IMR-90 (cell line): ENCODE data around the gene HTR1D. TPM values are rescaled to one million over a fixed set of nuclear protein-coding genes. Genes with fewer than 3 reads are reported as not detected.

Source experiments
- ATAC-seq: fragments of 200-7000 bp; cut with Tn5 transposase; 2 replicates; pipeline ENCODE4 v1.9.1; 2020; ENCODE audit warnings: low read depth, mild to moderate bottlenecking, moderate library complexity
- BruUV-seq: library from RNA; stranded (reverse); fragments of 400-500 nt; replicated peaks from 2 replicates; lab custom pipeline; 2021; lab: Mats Ljungman, UMichigan
- CTCF ChIA-PET: fragments of 300-600 bp; formaldehyde crosslinking; extraction: SDS; loops from one replicate; lab custom pipeline; 2021; ENCODE audit warnings: antibody characterized with exemption; lab: Yijun Ruan, JAX
- POLR2A ChIA-PET: fragments of 300-600 bp; sonication (Branson Sonifier 250); formaldehyde crosslinking; loops from one replicate; lab custom pipeline; 2022; ENCODE audit warnings: antibody characterized with exemption; ENCODE audit not compliant: unreplicated experiment; lab: Charles Lee
- DNase-seq: peaks from one replicate; pipeline ENCODE4 v3.0.0; 2013
- H2AFZ ChIP-seq: replicated peaks from 2 replicates; pipeline ENCODE3; 2013; ENCODE audit warnings: low read length, mild to moderate bottlenecking; ENCODE audit not compliant: poor library complexity
- H2AK5ac ChIP-seq: 2 replicates; pipeline ENCODE4 v1.6.1; 2013; ENCODE audit warnings: low read depth, low read length, inconsistent platforms
- H2AK9ac ChIP-seq: replicated peaks from 2 replicates; pipeline ENCODE3; 2013; ENCODE audit warnings: mild to moderate bottlenecking, low read depth, low read length, moderate library complexity; ENCODE audit not compliant: poor library complexity
- H2BK120ac ChIP-seq: 2 replicates; pipeline ENCODE4 v1.6.1; 2013; ENCODE audit warnings: low read depth, low read length, inconsistent platforms
- H2BK15ac ChIP-seq: 3 replicates; pipeline ENCODE4 v1.6.1; 2013; ENCODE audit warnings: low read depth, low read length, inconsistent platforms
- H2BK20ac ChIP-seq: 2 replicates; pipeline ENCODE4 v1.6.1; 2013; ENCODE audit warnings: low read depth, mild to moderate bottlenecking, inconsistent platforms, low read length, moderate library complexity
- H2BK5ac ChIP-seq: 2 replicates; pipeline ENCODE4 v1.6.1; 2013; ENCODE audit warnings: mild to moderate bottlenecking, low read depth, low read length, inconsistent platforms; ENCODE audit not compliant: poor library complexity, severe bottlenecking
- H3K14ac ChIP-seq: replicated peaks from 2 replicates; pipeline ENCODE4 v1.6.1; 2013; ENCODE audit warnings: low read depth, low read length, inconsistent platforms
- H3K18ac ChIP-seq: 2 replicates; pipeline ENCODE4 v1.6.1; 2013; ENCODE audit warnings: low read depth, low read length, control low read depth
- H3K23ac ChIP-seq: 2 replicates; pipeline ENCODE4 v1.6.1; 2013; ENCODE audit warnings: low read depth, low read length, inconsistent platforms
- H3K27ac ChIP-seq: 2 replicates; pipeline ENCODE4 v1.5.1; 2013; ENCODE audit warnings: mild to moderate bottlenecking, control low read depth, low read length; ENCODE audit not compliant: insufficient read depth
- H3K27me3 ChIP-seq: 2 replicates; pipeline ENCODE4 v1.6.1; 2013; ENCODE audit warnings: low read length; ENCODE audit not compliant: control insufficient read depth, insufficient read depth
- H3K36me3 ChIP-seq: 2 replicates; pipeline ENCODE4 v1.6.1; 2013; ENCODE audit warnings: low read length, mixed read lengths; ENCODE audit not compliant: control insufficient read depth, insufficient read depth
- H3K4ac ChIP-seq: 2 replicates; pipeline ENCODE4 v1.6.1; 2013; ENCODE audit warnings: low read depth, low read length, inconsistent platforms
- H3K4me1 ChIP-seq: 2 replicates; pipeline ENCODE4 v1.6.1; 2013; ENCODE audit warnings: low read length, mixed read lengths; ENCODE audit not compliant: control insufficient read depth, insufficient read depth
- H3K4me2 ChIP-seq: 2 replicates; pipeline ENCODE4 v1.6.1; 2013; ENCODE audit warnings: low read depth, mild to moderate bottlenecking, control low read depth, low read length, moderate library complexity
- H3K4me3 ChIP-seq: 2 replicates; pipeline ENCODE4 v1.5.1; 2013; ENCODE audit warnings: low read depth, mild to moderate bottlenecking, control low read depth, low read length, moderate library complexity; ENCODE audit not compliant: insufficient read depth
- H3K56ac ChIP-seq: 2 replicates; pipeline ENCODE4 v1.6.1; 2013; ENCODE audit warnings: low read length, inconsistent platforms; ENCODE audit not compliant: insufficient read depth; ENCODE audit errors: extremely low read depth
- H3K79me1 ChIP-seq, 2 experiments: 2 replicates each; pipeline ENCODE4 v1.6.1; 2013; ENCODE audit warnings: low read length in 2 of 2, inconsistent platforms in 1 of 2, low read depth in 1 of 2
- H3K9ac ChIP-seq: 2 replicates; pipeline ENCODE4 v1.6.1; 2013; ENCODE audit warnings: low read depth, low read length, control low read depth
- H3K9me1 ChIP-seq: 2 replicates; pipeline ENCODE4 v1.6.1; 2013; ENCODE audit warnings: low read length, inconsistent platforms; ENCODE audit not compliant: insufficient read depth
- H3K9me3 ChIP-seq: 2 replicates; pipeline ENCODE4 v1.6.1; 2013; ENCODE audit warnings: low read length; ENCODE audit not compliant: control insufficient read depth, insufficient read depth
- H4K20me1 ChIP-seq: 2 replicates; pipeline ENCODE4 v1.6.1; 2013; ENCODE audit warnings: low read length, inconsistent platforms; ENCODE audit not compliant: insufficient read depth
- H4K5ac ChIP-seq: 2 replicates; pipeline ENCODE4 v1.6.1; 2013; ENCODE audit warnings: mild to moderate bottlenecking, low read depth, low read length, control low read depth
- H4K8ac ChIP-seq, 2 experiments: 2 replicates each; pipeline ENCODE4 v1.6.1; 2013; ENCODE audit warnings: low read depth in 2 of 2, low read length in 2 of 2, control low read depth in 1 of 2, inconsistent platforms in 1 of 2
- H4K91ac ChIP-seq: 2 replicates; pipeline ENCODE4 v1.6.1; 2013; ENCODE audit warnings: low read depth, low read length, inconsistent platforms; ENCODE audit not compliant: insufficient read depth
- BHLHE40 ChIP-seq: fragments of 150-350 bp; IDR thresholded peaks from 2 replicates; pipeline ENCODE4 v1.6.1; 2016; ENCODE audit warnings: mild to moderate bottlenecking, low read depth, low read length
- CEBPB ChIP-seq: IDR thresholded peaks from 2 replicates; pipeline ENCODE4 v1.6.1; 2012; ENCODE audit warnings: low read depth, low read length, improper control_type of control experiment
- ELK1 ChIP-seq: fragments of 150-350 bp; IDR thresholded peaks from 2 replicates; pipeline ENCODE4 v1.6.1; 2016; ENCODE audit warnings: low read depth, mild to moderate bottlenecking, low read length, moderate library complexity, borderline replicate concordance
- FOS ChIP-seq: fragments of 150-350 bp; IDR thresholded peaks from 2 replicates; pipeline ENCODE4 v1.6.1; 2016; ENCODE audit warnings: low read depth, low read length
- MAFK ChIP-seq: IDR thresholded peaks from 2 replicates; pipeline ENCODE4 v1.6.1; 2012; ENCODE audit warnings: low read depth, low read length, improper control_type of control experiment
- MAZ ChIP-seq: IDR thresholded peaks from 2 replicates; pipeline ENCODE4 v1.6.1; 2012; ENCODE audit warnings: low read depth, mild to moderate bottlenecking, low read length, improper control_type of control experiment, moderate library complexity, borderline replicate concordance
- MXI1 ChIP-seq: IDR thresholded peaks from 2 replicates; pipeline ENCODE4 v1.6.1; 2012; ENCODE audit warnings: low read depth, mild to moderate bottlenecking, low read length, moderate library complexity, borderline replicate concordance
- NFE2L2 ChIP-seq: fragments of 150-350 bp; IDR thresholded peaks from 2 replicates; pipeline ENCODE4 v1.6.1; 2016; ENCODE audit warnings: low read depth, mild to moderate bottlenecking, low read length
- POLR2A ChIP-seq: IDR thresholded peaks from 2 replicates; pipeline ENCODE4 v1.6.1; 2012; ENCODE audit warnings: mild to moderate bottlenecking, low read depth, low read length
- RAD21 ChIP-seq: IDR thresholded peaks from 2 replicates; pipeline ENCODE4 v1.6.1; 2012; ENCODE audit warnings: low read length, improper control_type of control experiment
- RCOR1 ChIP-seq: IDR thresholded peaks from 2 replicates; pipeline ENCODE4 v1.6.1; 2012; ENCODE audit warnings: mild to moderate bottlenecking, low read length, improper control_type of control experiment; ENCODE audit not compliant: insufficient replicate concordance
- RFX5 ChIP-seq: IDR thresholded peaks from 2 replicates; pipeline ENCODE4 v1.8.0; 2012; ENCODE audit warnings: low read depth, mild to moderate bottlenecking, low read length, moderate library complexity
- SMC3 ChIP-seq: fragments of 150-350 bp; IDR thresholded peaks from 2 replicates; pipeline ENCODE4 v1.6.1; 2016; ENCODE audit warnings: low read depth, mild to moderate bottlenecking, antibody characterized with exemption, low read length, moderate library complexity
- USF2 ChIP-seq: fragments of 150-350 bp; IDR thresholded peaks from 2 replicates; pipeline ENCODE4 v1.6.1; 2017; ENCODE audit warnings: mild to moderate bottlenecking, antibody characterized with exemption, low read length, low read depth
- WGBS, 2 experiments: methylation state at CpG; one replicate each; pipeline versions ENCODE4 v1.1.5 to v1.1.7; 2013; ENCODE audit warnings: missing lambda C conversion rate in 2 of 2; ENCODE audit not compliant: insufficient read length in 1 of 2; ENCODE audit errors: extremely low coverage in 2 of 2; 5-methylcytosine and 5-hydroxymethylcytosine counted together
- dilution Hi-C: fragments of 300-500 bp; cut with HindIII; formaldehyde crosslinking; loops from one replicate; pipeline ENCODE4 v1.14.3; 2018; ENCODE audit warnings: low sequenced_read_pairs; ENCODE audit not compliant: unreplicated experiment
- in situ Hi-C: fragments of 300-500 bp; cut with MboI; formaldehyde crosslinking; loops from 3 replicates; pipeline ENCODE4 v1.14.3; 2019; ENCODE audit warnings: low sequenced_read_pairs, inconsistent platforms, mixed read lengths
- intact Hi-C: fragments of 100-400 bp; cut with micrococcal nuclease; formaldehyde crosslinking; loops from 2 replicates; pipeline ENCODE4 v1.10.0; 2022
- polyA plus RNA-seq, 3 experiments: library from polyadenylated mRNA; depleted of rRNA; stranded (reverse); fragments of >200 nt; gene quantifications; 2 replicates each; pipeline ENCODE4 v1.2.3, GENCODE V29; 2012; ENCODE audit warnings: low replicate concordance in 1 of 3
- total RNA-seq: library from RNA; depleted of rRNA; stranded (reverse); fragments of >200 nt; gene quantifications from 2 replicates; pipeline ENCODE4 v1.2.3, GENCODE V29; 2012

Gene HTR1D
- total and polyA plus RNA-seq, 2 of the 4 experiments (the other 2 are of a cell fraction) = 0.03 to 0.18 TPM

DNA sequence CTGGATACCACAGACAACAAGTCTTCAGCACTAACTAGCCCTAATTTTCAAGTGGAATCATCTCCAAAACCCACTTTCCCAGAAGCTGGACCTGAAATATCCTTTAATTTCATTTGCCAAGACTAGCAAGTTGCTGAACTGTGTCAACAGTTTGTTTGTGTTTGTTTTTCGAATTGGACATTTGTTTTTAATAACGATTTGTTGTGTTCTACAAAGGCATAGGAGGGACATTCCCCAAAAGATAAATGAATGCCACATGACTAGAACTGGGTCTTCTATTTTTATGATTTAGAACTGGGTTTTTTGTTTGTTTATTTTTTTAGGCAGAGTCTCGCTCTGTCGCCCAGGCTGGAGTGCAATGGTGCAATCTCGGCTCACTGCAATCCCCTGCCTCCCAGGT, 66.6 kb downstream of the HTR1D start:
- H2AK5ac ChIP-seq = no peak overlapping the region
- H3K56ac ChIP-seq = no peak overlapping the region
- H4K8ac ChIP-seq = no peak overlapping the region
- no peaks in the 10 kb centered on the region for H3K36me3 ChIP-seq
- no peak for DNase-seq
- no peak for ATAC-seq
- H3K79me1 ChIP-seq = peaks cover 14 to 79% of the 10 kb centered on the region in 2 experiments
- ChIA-PET CTCF (no interaction called here), POLR2A (no interaction called here)
- no peaks in the 10 kb centered on the region for H3K27me3 ChIP-seq
- H3K9ac ChIP-seq = no peak overlapping the region
- intact Hi-C loops = no loop called here
- H3K23ac ChIP-seq = no peak overlapping the region
- no peak overlapping the region for H2BK20ac ChIP-seq
- H3K9me1 ChIP-seq = peaks cover 14% of the 10 kb centered on the region
- H4K20me1 ChIP-seq = peaks cover 95% of the 10 kb centered on the region
- WGBS, 2 experiments = no CpG with 5 or more reads among the region's 5 CpGs
- no peak overlapping the region for H3K4ac ChIP-seq
- no peak overlapping the region for H3K14ac ChIP-seq
- H4K91ac ChIP-seq = no peak overlapping the region
- H3K9me3 ChIP-seq = no peaks in the 10 kb centered on the region
- no peak overlapping the region for H3K27ac ChIP-seq
- no peak overlapping the region for H3K4me3 ChIP-seq
- no peak overlapping the region for H3K4me2 ChIP-seq
- H3K4me1 ChIP-seq = peaks cover 5% of the 10 kb centered on the region
- no peak overlapping the region for H2BK120ac ChIP-seq
- in situ Hi-C loops = no loop called here
- H3K18ac ChIP-seq = no peak overlapping the region
- no peak overlapping the region for H2AK9ac ChIP-seq
- H2BK15ac ChIP-seq = no peak overlapping the region
- H4K5ac ChIP-seq = no peak overlapping the region
- dilution Hi-C loops = no loop called here
- TF ChIP-seq RCOR1 (no peak), MXI1 (no peak), USF2 (no peak), FOS (no peak), BHLHE40 (no peak), SMC3 (no peak), POLR2A (no peak), NFE2L2 (no peak), MAFK (no peak), RFX5 (no peak), ELK1 (no peak), MAZ (no peak), RAD21 (no peak), CEBPB (no peak)
- no peak overlapping the region for H2BK5ac ChIP-seq
- no TSS peak for BruUV-seq
- H2AFZ ChIP-seq = no peak overlapping the region
